ENCODE results near the gene KLHL5.

DNA sequence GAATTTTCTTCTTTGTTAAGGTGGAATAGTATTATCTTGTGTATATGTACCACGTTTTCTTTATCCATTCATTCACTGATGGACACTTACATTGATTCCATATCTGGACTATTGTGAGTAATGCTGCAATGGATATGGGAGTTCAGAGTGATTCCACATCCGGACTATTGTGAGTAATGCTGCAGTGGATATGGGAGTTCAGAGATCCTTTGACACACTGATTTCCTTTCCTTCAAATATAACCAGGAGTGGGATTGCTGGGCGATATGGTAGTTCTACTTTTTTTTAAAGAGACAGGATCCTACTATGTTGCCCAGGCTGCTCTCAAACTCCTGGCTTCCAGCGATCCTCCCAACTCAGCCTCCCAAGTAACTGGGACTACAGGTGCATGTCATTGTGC is 41.9 kb upstream of the KLHL5 start:
- TF ChIP-seq, protein P1, sequence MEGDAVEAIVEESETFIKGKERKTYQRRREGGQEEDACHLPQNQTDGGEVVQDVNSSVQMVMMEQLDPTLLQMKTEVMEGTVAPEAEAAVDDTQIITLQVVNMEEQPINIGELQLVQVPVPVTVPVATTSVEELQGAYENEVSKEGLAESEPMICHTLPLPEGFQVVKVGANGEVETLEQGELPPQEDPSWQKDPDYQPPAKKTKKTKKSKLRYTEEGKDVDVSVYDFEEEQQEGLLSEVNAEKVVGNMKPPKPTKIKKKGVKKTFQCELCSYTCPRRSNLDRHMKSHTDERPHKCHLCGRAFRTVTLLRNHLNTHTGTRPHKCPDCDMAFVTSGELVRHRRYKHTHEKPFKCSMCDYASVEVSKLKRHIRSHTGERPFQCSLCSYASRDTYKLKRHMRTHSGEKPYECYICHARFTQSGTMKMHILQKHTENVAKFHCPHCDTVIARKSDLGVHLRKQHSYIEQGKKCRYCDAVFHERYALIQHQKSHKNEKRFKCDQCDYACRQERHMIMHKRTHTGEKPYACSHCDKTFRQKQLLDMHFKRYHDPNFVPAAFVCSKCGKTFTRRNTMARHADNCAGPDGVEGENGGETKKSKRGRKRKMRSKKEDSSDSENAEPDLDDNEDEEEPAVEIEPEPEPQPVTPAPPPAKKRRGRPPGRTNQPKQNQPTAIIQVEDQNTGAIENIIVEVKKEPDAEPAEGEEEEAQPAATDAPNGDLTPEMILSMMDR (IDR thresholded peaks at IDR 0.05) = no peak
- TF ChIP-seq EZH2phosphoT487 (IDR thresholded peaks at IDR 0.05) (no peak), EZH2 (IDR thresholded peaks at IDR 0.05) (no peak)

Measured in neural progenitor cell (in vitro differentiated cells).